ENCODE results near the gene CMSS1. TPM values are rescaled to one million over a fixed set of nuclear protein-coding genes. Genes with fewer than 3 reads are reported as not detected.
A peak's percentile ranks its signal among the peaks of the same experiment; 100 is the strongest.
"Not testable (repeated sequence)": the region's sequence is repeated elsewhere in the genome, so short reads cannot be mapped to it uniquely, and the experiment has no call there.

The CMSS1 gene
- total RNA-seq, 1 experiment from 2014 or later = 59.1 TPM

DNA sequence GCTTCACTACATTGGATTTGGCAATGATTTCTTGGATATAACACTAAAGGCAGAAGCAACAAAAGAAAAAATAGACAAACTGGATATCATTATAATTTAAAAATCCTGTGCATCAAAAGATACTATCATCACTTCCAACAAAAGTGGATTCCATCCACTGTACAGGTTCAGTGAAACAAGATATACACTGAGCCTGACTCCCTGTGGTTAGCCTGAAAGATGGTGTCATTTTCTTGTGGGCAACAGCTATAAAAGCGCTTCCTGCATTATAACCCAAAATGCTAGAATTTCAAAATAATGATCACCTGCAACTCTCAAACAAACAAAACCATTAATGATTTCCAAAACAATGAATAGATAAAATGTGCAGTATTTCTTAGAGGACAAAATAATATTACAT, 403.5 kb downstream of the CMSS1 start:
- DNase-seq (ENCODE audit: low read depth) = no peak

DNA sequence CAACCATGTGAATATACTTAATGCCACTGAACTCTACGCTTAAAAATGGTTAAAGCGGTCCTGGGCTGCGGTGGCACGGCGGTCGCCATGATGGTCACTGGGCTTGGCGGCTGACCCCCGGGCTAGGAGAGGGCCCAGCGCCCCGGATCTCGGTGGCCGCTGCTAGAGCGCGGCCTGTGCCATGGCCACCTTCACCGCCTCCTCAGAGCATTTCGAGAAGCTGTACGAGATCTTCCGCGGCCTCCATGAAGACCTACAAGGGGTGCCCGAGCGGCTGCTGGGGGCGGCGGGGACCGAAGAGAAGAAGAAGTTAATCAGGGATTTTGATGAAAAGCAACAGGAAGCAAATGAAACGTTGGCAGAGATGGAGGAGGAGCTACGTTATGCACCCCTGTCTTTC, 407.5 kb downstream of the CMSS1 start:
- DNase-seq (ENCODE audit: low read depth) = no peak

DNA sequence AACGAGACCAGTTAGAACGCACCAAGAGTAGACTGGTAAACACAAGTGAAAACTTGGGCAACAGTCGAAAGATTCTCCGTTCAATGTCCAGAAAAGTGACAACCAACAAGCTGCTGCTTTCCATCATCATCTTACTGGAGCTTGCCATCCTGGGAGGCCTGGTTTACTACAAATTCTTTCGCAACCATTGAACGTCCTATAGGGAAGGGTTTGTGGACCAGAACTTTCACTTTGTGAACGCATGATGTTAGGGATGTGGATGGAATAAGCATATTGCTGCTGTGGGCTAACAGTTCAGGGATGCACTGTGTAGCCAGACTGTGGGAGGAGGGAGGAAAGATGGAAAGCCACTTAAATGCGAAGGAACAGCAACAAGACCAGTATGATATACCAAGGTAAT, 408.2 kb downstream of the CMSS1 start:
- no peak for DNase-seq (ENCODE audit: low read depth)

DNA sequence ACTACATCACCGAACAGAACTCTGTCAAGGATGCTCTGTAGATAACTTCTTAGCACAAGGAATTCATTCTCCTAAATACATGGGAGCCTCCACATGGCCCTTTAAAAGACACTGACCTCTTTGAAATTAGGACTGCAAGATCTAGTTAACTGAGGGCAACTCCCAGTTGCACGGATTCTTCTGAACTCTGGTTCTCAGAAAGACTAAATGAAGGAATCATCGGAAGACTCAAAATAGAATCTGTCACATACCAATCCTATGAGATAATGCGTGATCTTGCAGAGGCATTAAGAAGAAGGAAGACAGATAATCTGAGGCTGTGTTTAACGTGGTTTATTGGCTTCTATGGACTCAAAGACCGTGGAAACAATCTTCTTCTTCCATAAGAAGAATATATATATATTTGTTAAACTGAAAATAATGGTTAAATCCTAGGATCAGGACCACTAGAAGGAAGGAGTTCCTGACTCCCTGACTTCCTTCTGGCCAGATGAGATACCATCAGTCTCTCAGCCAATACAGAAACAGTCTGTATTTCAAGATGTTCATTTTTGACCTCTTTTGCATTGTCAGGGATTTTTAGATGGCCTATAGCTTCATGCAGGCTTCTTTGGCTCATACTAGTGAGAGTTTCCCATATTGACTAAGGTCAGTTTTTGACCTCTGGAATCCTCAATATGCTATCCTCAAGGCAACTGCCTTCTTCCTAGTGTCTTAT, 409.2 kb downstream of the CMSS1 start:
- peak; percentile 71 for DNase-seq (ENCODE audit: low read depth)

DNA sequence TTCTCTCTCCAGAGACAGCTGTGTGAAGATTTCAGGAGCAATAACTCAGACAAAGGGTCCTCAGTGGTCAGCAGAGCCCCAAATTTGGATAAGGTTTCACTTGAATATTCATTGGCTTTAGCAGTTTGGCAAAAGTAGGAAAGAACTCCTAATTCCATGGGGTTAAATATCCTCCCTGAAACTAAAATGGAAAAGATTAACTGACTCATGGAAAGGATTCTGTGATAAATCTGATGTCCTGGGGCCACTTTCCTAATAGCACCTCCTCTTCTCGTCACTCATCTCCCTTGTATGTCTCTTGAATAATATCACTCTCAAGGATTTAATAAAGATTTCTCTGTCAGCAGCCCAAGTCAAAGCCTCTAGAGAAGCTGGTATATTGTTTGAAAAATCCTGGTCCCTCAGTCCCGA, 409.9 kb downstream of the CMSS1 start:
- no peak for DNase-seq (ENCODE audit: low read depth)

DNA sequence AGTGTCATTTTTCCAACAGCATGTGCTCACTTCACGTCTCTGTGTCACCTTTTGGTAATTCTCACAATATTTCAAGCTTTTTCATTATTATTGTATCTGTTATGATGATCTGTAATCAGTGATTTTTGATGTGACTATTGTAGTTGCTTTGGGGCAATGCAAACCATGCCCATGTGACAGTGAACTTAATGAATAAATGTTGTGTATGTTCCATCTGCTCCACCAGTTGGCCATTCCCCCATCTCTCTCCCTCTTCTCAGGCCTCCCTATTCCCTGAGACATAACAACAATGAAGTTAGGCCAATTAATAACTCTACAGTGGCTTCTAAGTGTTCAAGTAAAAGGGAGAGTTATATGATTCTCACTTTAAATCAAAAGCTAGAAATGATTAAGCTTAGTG, 410.6 kb downstream of the CMSS1 start:
- DNase-seq (ENCODE audit: low read depth) = no peak

DNA sequence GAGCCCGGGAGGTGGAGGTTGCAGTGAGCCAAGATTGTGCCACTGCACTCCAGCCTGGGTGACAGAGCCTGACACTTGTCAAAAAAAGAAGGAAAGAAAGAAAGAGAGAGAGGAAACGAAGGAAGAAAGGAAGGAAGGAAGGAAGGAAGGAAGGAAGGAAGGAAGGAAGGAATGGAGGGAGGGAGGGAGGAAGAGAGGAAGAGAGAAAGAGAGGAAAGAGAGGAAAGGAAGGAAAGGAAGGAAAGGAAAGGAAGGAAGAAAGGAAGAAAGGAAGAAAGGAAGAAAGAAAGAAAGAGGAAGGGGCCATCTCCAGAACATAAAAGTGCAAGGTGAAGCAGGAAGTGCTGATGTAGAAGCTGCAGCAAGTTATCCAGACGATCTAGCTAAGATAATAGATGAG, 411.5 kb downstream of the CMSS1 start:
- DNase-seq (ENCODE audit: low read depth) = not testable (repeated sequence)

DNA sequence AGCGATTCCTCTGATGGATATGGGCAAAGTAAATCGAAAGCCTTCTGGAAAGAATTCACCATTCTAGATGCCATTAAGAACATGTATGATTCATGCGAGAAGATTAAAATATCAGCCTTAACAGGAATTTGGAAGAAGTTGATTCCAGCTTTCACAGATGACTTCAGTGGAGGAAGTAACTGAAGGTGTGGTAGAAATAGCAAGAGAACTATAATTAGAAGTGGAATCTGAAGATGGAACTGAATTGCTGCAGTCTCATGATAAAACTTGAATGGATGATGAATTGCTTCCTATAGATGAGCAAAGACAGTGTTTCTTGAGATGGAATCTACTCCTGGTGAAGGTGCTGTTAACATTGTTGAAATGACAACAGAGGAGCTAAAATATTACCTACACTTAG, 413.0 kb downstream of the CMSS1 start:
- DNase-seq (ENCODE audit: low read depth) = no peak

Small RNA genes lying within 50 kb of the gene (small RNA-seq; reads per million reads assigned to genes)
- gene MIR3921 = not detected

Other genes starting within 250 kb of the CMSS1 start
- gene COL8A1, start 179.3 kb upstream of the CMSS1 start, total RNA-seq (2014; rRNA removed; shearing (Covaris generic)) = 5.3 and 5.6 TPM in 2 replicates